WTC11 (cell line): ENCODE results near the gene NEMP2. TPM values are rescaled to one million over a fixed set of nuclear protein-coding genes. Genes with fewer than 3 reads are reported as not detected.

Source experiments
- ATAC-seq: fragments of 200-7000 bp; cut with Tn5 transposase; 2 replicates; pipeline ENCODE4 v1.10.0; 2021; ENCODE audit warnings: mild to moderate bottlenecking, moderate library complexity
- CTCF ChIA-PET: fragments of 300-600 bp; sonication (Branson Sonifier 250); formaldehyde crosslinking; loops from one replicate; lab custom pipeline; 2021; ENCODE audit warnings: antibody characterized with exemption; lab: Charles Lee
- POLR2A ChIA-PET: fragments of 350-600 bp; sonication (Branson Sonifier 250); formaldehyde crosslinking; loops from one replicate; lab custom pipeline; 2021; ENCODE audit warnings: antibody characterized with exemption; lab: Charles Lee
- DNase-seq: peaks from one replicate; pipeline ENCODE4 v3.0.0; 2021; ENCODE audit warnings: low spot score
- H3K27ac Mint-ChIP-seq: 2 replicates; pipeline ENCODE4 v1.8.0; 2021; ENCODE audit warnings: mixed read lengths
- H3K27me3 Mint-ChIP-seq: 2 replicates; pipeline ENCODE4 v1.8.0; 2021; ENCODE audit warnings: low read depth, mild to moderate bottlenecking, moderate library complexity, mixed read lengths
- H3K36me3 Mint-ChIP-seq: 2 replicates; pipeline ENCODE4 v1.8.0; 2021; ENCODE audit warnings: mixed read lengths
- H3K4me1 Mint-ChIP-seq: 2 replicates; pipeline ENCODE4 v1.8.0; 2022; ENCODE audit warnings: mixed read lengths
- H3K4me3 Mint-ChIP-seq: 2 replicates; pipeline ENCODE4 v1.8.0; 2021; ENCODE audit warnings: mild to moderate bottlenecking, moderate library complexity, mixed read lengths
- H3K9me3 Mint-ChIP-seq: 2 replicates; pipeline ENCODE4 v1.8.0; 2021; ENCODE audit warnings: mixed read lengths
- ATF1 ChIP-seq: sonication (generic); formaldehyde crosslinking; IDR thresholded peaks from 2 replicates; pipeline ENCODE4 v1.8.1; 2023; ENCODE audit warnings: mild to moderate bottlenecking, moderate library complexity, missing genetic modification reagents
- GABPB1 ChIP-seq: sonication (generic); formaldehyde crosslinking; IDR thresholded peaks from 2 replicates; pipeline ENCODE4 v1.8.1; 2023; ENCODE audit warnings: mild to moderate bottlenecking, missing genetic modification reagents
- MYBL2 ChIP-seq: sonication (generic); formaldehyde crosslinking; IDR thresholded peaks from 2 replicates; pipeline ENCODE4 v1.8.1; 2023; ENCODE audit warnings: mild to moderate bottlenecking, moderate library complexity, missing genetic modification reagents
- SMAD3 ChIP-seq: sonication (generic); formaldehyde crosslinking; IDR thresholded peaks from 2 replicates; pipeline ENCODE4 v1.8.0; 2022; ENCODE audit warnings: missing genetic modification reagents, mild to moderate bottlenecking, borderline replicate concordance
- SOX15 ChIP-seq: fragments of 250-450 bp; sonication (Bioruptor Pico); IDR thresholded peaks from 2 replicates; pipeline ENCODE4 v1.9.0; 2021; ENCODE audit warnings: mild to moderate bottlenecking
- TEAD4 ChIP-seq: sonication (generic); formaldehyde crosslinking; IDR thresholded peaks from 2 replicates; pipeline ENCODE4 v1.8.0; 2022; ENCODE audit warnings: mild to moderate bottlenecking, missing genetic modification reagents
- ZNF121 ChIP-seq: sonication (generic); formaldehyde crosslinking; IDR thresholded peaks from 2 replicates; pipeline ENCODE4 v1.8.0; 2023; ENCODE audit warnings: missing genetic modification reagents
- ZNF219 ChIP-seq: sonication (generic); formaldehyde crosslinking; IDR thresholded peaks from 2 replicates; pipeline ENCODE4 v1.8.0; 2023; ENCODE audit warnings: missing genetic modification reagents, mild to moderate bottlenecking, borderline replicate concordance
- ZNF317 ChIP-seq: sonication (generic); formaldehyde crosslinking; IDR thresholded peaks from 2 replicates; pipeline ENCODE4 v1.8.1; 2023; ENCODE audit warnings: low read depth, mild to moderate bottlenecking, moderate library complexity, missing genetic modification reagents, borderline replicate concordance
- ZNF396 ChIP-seq: fragments of 250-450 bp; sonication (Bioruptor Pico); IDR thresholded peaks from 2 replicates; pipeline ENCODE4 v1.8.0; 2021; ENCODE audit warnings: mild to moderate bottlenecking, moderate library complexity, borderline replicate concordance
- ZNF423 ChIP-seq: fragments of 250-450 bp; sonication (Bioruptor Pico); IDR thresholded peaks from 2 replicates; pipeline ENCODE4 v2.1.2; 2022; ENCODE audit warnings: mild to moderate bottlenecking, moderate library complexity
- total RNA-seq: library from RNA; stranded (reverse); gene quantifications from 3 replicates; pipeline ENCODE4 v1.2.3, GENCODE V29; 2021
- TF ChIP-seq, protein P1 (sequence below): sonication (generic); formaldehyde crosslinking; IDR thresholded peaks from 2 replicates; pipeline ENCODE4 v1.8.0; 2022; ENCODE audit warnings: mild to moderate bottlenecking, missing genetic modification reagents
- TF ChIP-seq, protein P2 (sequence below): sonication (generic); formaldehyde crosslinking; IDR thresholded peaks from 2 replicates; pipeline ENCODE4 v1.8.1; 2022; ENCODE audit warnings: missing genetic modification reagents, borderline replicate concordance
- TF ChIP-seq, protein P3 (sequence below): sonication (generic); formaldehyde crosslinking; IDR thresholded peaks from 2 replicates; pipeline ENCODE4 v1.8.1; 2023; ENCODE audit warnings: mild to moderate bottlenecking, missing genetic modification reagents, moderate library complexity
- TF ChIP-seq, protein P4 (sequence below): sonication (generic); formaldehyde crosslinking; IDR thresholded peaks from 2 replicates; pipeline ENCODE4 v1.8.1; 2023; ENCODE audit warnings: mild to moderate bottlenecking, moderate library complexity, missing genetic modification reagents
- TF ChIP-seq, protein P5 (sequence below): sonication (generic); formaldehyde crosslinking; IDR thresholded peaks from 2 replicates; pipeline ENCODE4 v1.8.0; 2022; ENCODE audit warnings: missing genetic modification reagents
- TF ChIP-seq, protein P6 (sequence below): sonication (generic); formaldehyde crosslinking; IDR thresholded peaks from 2 replicates; pipeline ENCODE4 v1.8.1; 2023; ENCODE audit warnings: mild to moderate bottlenecking, missing genetic modification reagents, borderline replicate concordance

Gene NEMP2
- total RNA-seq, 1 experiment from 2014 or later, result 7.2 TPM

DNA sequence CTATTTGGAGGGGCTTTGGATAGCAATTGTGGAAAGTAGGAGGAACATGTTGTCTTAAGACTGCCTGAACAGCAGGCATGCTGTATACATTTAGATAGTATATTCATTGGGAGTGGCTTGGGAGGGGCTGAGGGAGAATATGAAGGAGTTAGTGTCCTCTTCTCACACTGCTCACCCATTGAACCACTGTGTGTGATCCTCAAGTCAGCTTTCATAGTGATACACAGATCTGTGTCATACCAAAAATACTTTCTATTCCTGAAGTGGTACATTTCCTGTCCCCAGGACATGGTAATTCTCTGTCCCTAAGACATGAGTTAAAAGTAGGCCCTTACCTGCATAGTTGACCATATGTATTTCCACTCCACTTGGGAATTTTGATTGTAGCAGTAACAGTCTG is 9.6 kb downstream of the NEMP2 start:
- ATAC-seq, result no peak
- Mint-ChIP-seq H3K4me3 (no peak overlapping the region), H3K9me3 (no peaks in the 10 kb centered on the region), H3K27ac (no peak overlapping the region), H3K27me3 (no peaks in the 10 kb centered on the region), H3K4me1 (peaks cover 27% of the 10 kb centered on the region), H3K36me3 (no peaks in the 10 kb centered on the region)
- TF ChIP-seq ZNF423 (CRISPR knock-in tag), result no peak
- TF ChIP-seq, protein P1, sequence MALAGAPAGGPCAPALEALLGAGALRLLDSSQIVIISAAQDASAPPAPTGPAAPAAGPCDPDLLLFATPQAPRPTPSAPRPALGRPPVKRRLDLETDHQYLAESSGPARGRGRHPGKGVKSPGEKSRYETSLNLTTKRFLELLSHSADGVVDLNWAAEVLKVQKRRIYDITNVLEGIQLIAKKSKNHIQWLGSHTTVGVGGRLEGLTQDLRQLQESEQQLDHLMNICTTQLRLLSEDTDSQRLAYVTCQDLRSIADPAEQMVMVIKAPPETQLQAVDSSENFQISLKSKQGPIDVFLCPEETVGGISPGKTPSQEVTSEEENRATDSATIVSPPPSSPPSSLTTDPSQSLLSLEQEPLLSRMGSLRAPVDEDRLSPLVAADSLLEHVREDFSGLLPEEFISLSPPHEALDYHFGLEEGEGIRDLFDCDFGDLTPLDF (CRISPR knock-in tag), result no peak
- TF ChIP-seq, protein P2, sequence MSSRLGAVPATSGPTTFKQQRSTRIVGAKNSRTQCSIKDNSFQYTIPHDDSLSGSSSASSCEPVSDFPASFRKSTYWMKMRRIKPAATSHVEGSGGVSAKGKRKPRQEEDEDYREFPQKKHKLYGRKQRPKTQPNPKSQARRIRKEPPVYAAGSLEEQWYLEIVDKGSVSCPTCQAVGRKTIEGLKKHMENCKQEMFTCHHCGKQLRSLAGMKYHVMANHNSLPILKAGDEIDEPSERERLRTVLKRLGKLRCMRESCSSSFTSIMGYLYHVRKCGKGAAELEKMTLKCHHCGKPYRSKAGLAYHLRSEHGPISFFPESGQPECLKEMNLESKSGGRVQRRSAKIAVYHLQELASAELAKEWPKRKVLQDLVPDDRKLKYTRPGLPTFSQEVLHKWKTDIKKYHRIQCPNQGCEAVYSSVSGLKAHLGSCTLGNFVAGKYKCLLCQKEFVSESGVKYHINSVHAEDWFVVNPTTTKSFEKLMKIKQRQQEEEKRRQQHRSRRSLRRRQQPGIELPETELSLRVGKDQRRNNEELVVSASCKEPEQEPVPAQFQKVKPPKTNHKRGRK (CRISPR knock-in tag), result no peak
- TF ChIP-seq ZNF219, result no peak
- no peak for DNase-seq
- CTCF ChIA-PET, result no interaction called here
- POLR2A ChIA-PET, result no interaction called here

DNA sequence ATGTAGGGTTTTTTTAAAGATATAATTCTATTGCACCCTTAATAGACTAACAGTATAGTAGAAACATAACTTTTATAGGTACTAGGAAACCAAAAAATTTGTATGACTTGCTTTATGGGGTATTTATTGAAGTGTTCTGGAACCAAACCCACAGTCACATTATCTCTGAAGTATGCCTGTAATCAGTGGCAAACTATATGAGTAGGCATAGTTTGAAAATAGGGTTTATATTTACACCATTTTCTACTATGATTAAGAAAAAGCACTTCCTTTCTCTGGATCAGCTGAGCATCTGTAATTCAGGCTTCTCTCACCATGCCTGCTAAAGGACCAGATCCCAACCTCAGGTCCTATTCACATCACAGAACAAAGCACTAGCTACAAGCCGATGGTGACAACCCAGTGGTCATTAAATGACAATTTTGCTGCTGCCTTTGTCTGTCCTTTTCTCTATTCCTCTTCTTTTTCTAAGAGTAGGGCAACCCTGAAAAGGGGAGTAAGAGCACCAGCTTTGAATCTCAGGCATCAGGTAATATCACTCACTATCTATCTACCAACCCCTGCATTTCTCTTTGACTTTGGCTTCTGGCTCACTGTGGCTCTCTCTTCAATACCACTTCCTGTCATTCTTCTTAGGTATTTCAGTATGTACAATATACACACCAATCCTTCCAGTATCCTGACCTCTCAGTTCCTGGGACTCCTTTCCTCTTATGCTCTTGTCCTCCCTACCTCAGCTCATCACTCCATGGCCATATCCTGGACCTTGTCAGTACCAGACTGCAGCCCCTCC is 14.4 kb downstream of the NEMP2 start:
- Mint-ChIP-seq H3K27ac (no peak overlapping the region), H3K9me3 (no peaks in the 10 kb centered on the region)
- CTCF ChIA-PET, result no interaction called here

More for the DNA sequence above, 14.4 kb downstream of the NEMP2 start:
- no peaks in the 10 kb centered on the region for H3K27me3 Mint-ChIP-seq
- TF ChIP-seq GABPB1 (CRISPR knock-in tag) (no peak), TEAD4 (no peak), ZNF396 (CRISPR knock-in tag) (no peak), MYBL2 (CRISPR knock-in tag) (no peak), SMAD3 (CRISPR knock-in tag) (no peak), ZNF317 (CRISPR knock-in tag) (no peak), ATF1 (CRISPR knock-in tag) (no peak), ZNF121 (no peak), SOX15 (no peak)
- TF ChIP-seq, protein P3, sequence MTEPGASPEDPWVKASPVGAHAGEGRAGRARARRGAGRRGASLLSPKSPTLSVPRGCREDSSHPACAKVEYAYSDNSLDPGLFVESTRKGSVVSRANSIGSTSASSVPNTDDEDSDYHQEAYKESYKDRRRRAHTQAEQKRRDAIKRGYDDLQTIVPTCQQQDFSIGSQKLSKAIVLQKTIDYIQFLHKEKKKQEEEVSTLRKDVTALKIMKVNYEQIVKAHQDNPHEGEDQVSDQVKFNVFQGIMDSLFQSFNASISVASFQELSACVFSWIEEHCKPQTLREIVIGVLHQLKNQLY (CRISPR knock-in tag), result no peak
- TF ChIP-seq, protein P4, sequence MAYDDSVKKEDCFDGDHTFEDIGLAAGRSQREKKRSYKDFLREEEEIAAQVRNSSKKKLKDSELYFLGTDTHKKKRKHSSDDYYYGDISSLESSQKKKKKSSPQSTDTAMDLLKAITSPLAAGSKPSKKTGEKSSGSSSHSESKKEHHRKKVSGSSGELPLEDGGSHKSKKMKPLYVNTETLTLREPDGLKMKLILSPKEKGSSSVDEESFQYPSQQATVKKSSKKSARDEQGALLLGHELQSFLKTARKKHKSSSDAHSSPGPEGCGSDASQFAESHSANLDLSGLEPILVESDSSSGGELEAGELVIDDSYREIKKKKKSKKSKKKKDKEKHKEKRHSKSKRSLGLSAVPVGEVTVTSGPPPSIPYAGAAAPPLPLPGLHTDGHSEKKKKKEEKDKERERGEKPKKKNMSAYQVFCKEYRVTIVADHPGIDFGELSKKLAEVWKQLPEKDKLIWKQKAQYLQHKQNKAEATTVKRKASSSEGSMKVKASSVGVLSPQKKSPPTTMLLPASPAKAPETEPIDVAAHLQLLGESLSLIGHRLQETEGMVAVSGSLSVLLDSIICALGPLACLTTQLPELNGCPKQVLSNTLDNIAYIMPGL (CRISPR knock-in tag), result no peak
- TF ChIP-seq, protein P5, sequence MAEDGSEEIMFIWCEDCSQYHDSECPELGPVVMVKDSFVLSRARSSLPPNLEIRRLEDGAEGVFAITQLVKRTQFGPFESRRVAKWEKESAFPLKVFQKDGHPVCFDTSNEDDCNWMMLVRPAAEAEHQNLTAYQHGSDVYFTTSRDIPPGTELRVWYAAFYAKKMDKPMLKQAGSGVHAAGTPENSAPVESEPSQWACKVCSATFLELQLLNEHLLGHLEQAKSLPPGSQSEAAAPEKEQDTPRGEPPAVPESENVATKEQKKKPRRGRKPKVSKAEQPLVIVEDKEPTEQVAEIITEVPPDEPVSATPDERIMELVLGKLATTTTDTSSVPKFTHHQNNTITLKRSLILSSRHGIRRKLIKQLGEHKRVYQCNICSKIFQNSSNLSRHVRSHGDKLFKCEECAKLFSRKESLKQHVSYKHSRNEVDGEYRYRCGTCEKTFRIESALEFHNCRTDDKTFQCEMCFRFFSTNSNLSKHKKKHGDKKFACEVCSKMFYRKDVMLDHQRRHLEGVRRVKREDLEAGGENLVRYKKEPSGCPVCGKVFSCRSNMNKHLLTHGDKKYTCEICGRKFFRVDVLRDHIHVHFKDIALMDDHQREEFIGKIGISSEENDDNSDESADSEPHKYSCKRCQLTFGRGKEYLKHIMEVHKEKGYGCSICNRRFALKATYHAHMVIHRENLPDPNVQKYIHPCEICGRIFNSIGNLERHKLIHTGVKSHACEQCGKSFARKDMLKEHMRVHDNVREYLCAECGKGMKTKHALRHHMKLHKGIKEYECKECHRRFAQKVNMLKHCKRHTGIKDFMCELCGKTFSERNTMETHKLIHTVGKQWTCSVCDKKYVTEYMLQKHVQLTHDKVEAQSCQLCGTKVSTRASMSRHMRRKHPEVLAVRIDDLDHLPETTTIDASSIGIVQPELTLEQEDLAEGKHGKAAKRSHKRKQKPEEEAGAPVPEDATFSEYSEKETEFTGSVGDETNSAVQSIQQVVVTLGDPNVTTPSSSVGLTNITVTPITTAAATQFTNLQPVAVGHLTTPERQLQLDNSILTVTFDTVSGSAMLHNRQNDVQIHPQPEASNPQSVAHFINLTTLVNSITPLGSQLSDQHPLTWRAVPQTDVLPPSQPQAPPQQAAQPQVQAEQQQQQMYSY, result no peak
- TF ChIP-seq, protein P6, sequence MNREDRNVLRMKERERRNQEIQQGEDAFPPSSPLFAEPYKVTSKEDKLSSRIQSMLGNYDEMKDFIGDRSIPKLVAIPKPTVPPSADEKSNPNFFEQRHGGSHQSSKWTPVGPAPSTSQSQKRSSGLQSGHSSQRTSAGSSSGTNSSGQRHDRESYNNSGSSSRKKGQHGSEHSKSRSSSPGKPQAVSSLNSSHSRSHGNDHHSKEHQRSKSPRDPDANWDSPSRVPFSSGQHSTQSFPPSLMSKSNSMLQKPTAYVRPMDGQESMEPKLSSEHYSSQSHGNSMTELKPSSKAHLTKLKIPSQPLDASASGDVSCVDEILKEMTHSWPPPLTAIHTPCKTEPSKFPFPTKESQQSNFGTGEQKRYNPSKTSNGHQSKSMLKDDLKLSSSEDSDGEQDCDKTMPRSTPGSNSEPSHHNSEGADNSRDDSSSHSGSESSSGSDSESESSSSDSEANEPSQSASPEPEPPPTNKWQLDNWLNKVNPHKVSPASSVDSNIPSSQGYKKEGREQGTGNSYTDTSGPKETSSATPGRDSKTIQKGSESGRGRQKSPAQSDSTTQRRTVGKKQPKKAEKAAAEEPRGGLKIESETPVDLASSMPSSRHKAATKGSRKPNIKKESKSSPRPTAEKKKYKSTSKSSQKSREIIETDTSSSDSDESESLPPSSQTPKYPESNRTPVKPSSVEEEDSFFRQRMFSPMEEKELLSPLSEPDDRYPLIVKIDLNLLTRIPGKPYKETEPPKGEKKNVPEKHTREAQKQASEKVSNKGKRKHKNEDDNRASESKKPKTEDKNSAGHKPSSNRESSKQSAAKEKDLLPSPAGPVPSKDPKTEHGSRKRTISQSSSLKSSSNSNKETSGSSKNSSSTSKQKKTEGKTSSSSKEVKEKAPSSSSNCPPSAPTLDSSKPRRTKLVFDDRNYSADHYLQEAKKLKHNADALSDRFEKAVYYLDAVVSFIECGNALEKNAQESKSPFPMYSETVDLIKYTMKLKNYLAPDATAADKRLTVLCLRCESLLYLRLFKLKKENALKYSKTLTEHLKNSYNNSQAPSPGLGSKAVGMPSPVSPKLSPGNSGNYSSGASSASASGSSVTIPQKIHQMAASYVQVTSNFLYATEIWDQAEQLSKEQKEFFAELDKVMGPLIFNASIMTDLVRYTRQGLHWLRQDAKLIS (CRISPR knock-in tag), result no peak
- DNase-seq (no peak), ATAC-seq (no peak)
- POLR2A ChIA-PET, result no interaction called here
- peaks cover 6% of the 10 kb centered on the region; the same call in 1 of the 2 replicates for H3K4me1 Mint-ChIP-seq
- H3K4me3 Mint-ChIP-seq, result no peak overlapping the region
- no peaks in the 10 kb centered on the region for H3K36me3 Mint-ChIP-seq
